CD14-positive monocyte (primary cell): ENCODE results near the gene MICALL2. TPM values are rescaled to one million over a fixed set of nuclear protein-coding genes. Genes with fewer than 3 reads are reported as not detected.

ENCODE experiments used
- DNase-seq, 3 donors: peaks; one replicate each; pipeline ENCODE4 v3.0.0-alpha.2; 2011 to 2022
- H2AFZ ChIP-seq: 2 replicates; pipeline ENCODE4 v1.6.0; 2012; ENCODE audit warnings: mild to moderate bottlenecking, low read depth, low read length, inconsistent platforms; ENCODE audit not compliant: insufficient read depth, poor library complexity, severe bottlenecking
- H3K27ac ChIP-seq, 2 donors: 1 replicate in 1 of 2; 2 replicates in 1 of 2; pipeline ENCODE4 v1.5.1; 2012 to 2013; ENCODE audit warnings: low read length in 2 of 2, control low read depth in 1 of 2, inconsistent platforms in 1 of 2, low read depth in 1 of 2, mild to moderate bottlenecking in 1 of 2
- H3K27me3 ChIP-seq, 2 donors: one replicate each; pipeline versions ENCODE4 v1.6.0 to v1.6.1; 2011 to 2013; ENCODE audit warnings: low read length in 2 of 2; ENCODE audit not compliant: control insufficient read depth in 2 of 2, insufficient read depth in 2 of 2
- H3K36me3 ChIP-seq, 2 donors: replicated peaks in 1 of 2; 1 replicate in 1 of 2; 2 replicates in 1 of 2; pipeline versions ENCODE4 v1.5.1 to v1.6.1; 2012 to 2013; ENCODE audit warnings: low read length in 2 of 2, control low read depth in 1 of 2, inconsistent platforms in 1 of 2, mild to moderate bottlenecking in 1 of 2; ENCODE audit not compliant: insufficient read depth in 2 of 2, control insufficient read depth in 1 of 2
- H3K4me1 ChIP-seq, 2 donors: 1 replicate in 1 of 2; 2 replicates in 1 of 2; pipeline versions ENCODE4 v1.5.1 to v1.6.1; 2012 to 2013; ENCODE audit warnings: low read length in 2 of 2, control low read depth in 1 of 2, inconsistent platforms in 1 of 2, mild to moderate bottlenecking in 1 of 2, moderate library complexity in 1 of 2; ENCODE audit not compliant: insufficient read depth in 2 of 2, control insufficient read depth in 1 of 2
- H3K4me2 ChIP-seq: replicated peaks from 2 replicates; pipeline ENCODE3; 2012; ENCODE audit warnings: low read length, moderate library complexity, mild to moderate bottlenecking; ENCODE audit not compliant: poor library complexity, severe bottlenecking; ENCODE audit errors: extremely low read depth
- H3K4me3 ChIP-seq, 3 experiments: fragments of 200-600 bp in 1 of 3; sonication (generic) in 1 of 3; replicated peaks in 1 of 3; 1 replicate in 2 of 3; 2 replicates in 1 of 3; pipeline ENCODE4 v1.5.1; 2011 to 2013; ENCODE audit warnings: low read length in 3 of 3, mild to moderate bottlenecking in 3 of 3, control low read depth in 2 of 3, low read depth in 2 of 3, inconsistent platforms in 1 of 3, moderate library complexity in 1 of 3
- H3K79me2 ChIP-seq: 2 replicates; pipeline ENCODE4 v1.6.0; 2012; ENCODE audit warnings: mild to moderate bottlenecking, control low read depth, inconsistent platforms, low read length, moderate library complexity; ENCODE audit not compliant: insufficient read depth
- H3K9ac ChIP-seq: 2 replicates; pipeline ENCODE4 v1.6.0; 2017; ENCODE audit warnings: low read length, mild to moderate bottlenecking; ENCODE audit not compliant: insufficient read depth, poor library complexity, severe bottlenecking
- H3K9me3 ChIP-seq, 2 donors: replicated peaks in 1 of 2; 1 replicate in 1 of 2; 2 replicates in 1 of 2; pipeline versions ENCODE4 v1.5.1 to v1.6.1; 2012 to 2013; ENCODE audit warnings: low read length in 2 of 2, control low read depth in 1 of 2; ENCODE audit not compliant: control insufficient read depth in 1 of 2, insufficient read depth in 1 of 2
- H4K20me1 ChIP-seq: 2 replicates; pipeline ENCODE4 v1.6.0; 2012; ENCODE audit warnings: mild to moderate bottlenecking, low read length, control low read depth, moderate library complexity; ENCODE audit not compliant: insufficient read depth
- H3K27ac Mint-ChIP-seq, 7 donors: one replicate each; pipeline ENCODE4 v1.8.0; 2020; ENCODE audit warnings: mild to moderate bottlenecking in 7 of 7, mixed read lengths in 7 of 7, moderate library complexity in 6 of 7, inconsistent platforms in 2 of 7
- H3K27me3 Mint-ChIP-seq, 3 donors: one replicate each; pipeline ENCODE4 v1.8.0; 2021 to 2022; ENCODE audit warnings: low read depth in 3 of 3, mild to moderate bottlenecking in 3 of 3, mixed read lengths in 3 of 3, moderate library complexity in 3 of 3, inconsistent platforms in 1 of 3
- H3K36me3 Mint-ChIP-seq, 2 donors: one replicate each; pipeline ENCODE4 v1.8.0; 2020; ENCODE audit warnings: mixed read lengths in 2 of 2, inconsistent platforms in 1 of 2, mild to moderate bottlenecking in 1 of 2
- H3K4me1 Mint-ChIP-seq: one replicate; pipeline ENCODE4 v1.8.0; 2020; ENCODE audit warnings: mild to moderate bottlenecking, mixed read lengths
- H3K4me3 Mint-ChIP-seq, 2 donors: one replicate each; pipeline ENCODE4 v1.8.0; 2020; ENCODE audit warnings: mild to moderate bottlenecking in 2 of 2, mixed read lengths in 2 of 2, moderate library complexity in 1 of 2
- H3K9me3 Mint-ChIP-seq, 7 donors: one replicate each; pipeline ENCODE4 v1.8.0; 2020 to 2022; ENCODE audit warnings: mixed read lengths in 7 of 7, mild to moderate bottlenecking in 6 of 7, moderate library complexity in 6 of 7, inconsistent platforms in 2 of 7
- WGBS: methylation state at CpG from one replicate; pipeline ENCODE4 v1.1.5; 2013; ENCODE audit warnings: missing lambda C conversion rate; ENCODE audit not compliant: insufficient coverage; 5-methylcytosine and 5-hydroxymethylcytosine counted together
- intact Hi-C, 2 donors: fragments of 100-400 bp; cut with micrococcal nuclease; formaldehyde crosslinking; loops; one replicate each; pipeline versions ENCODE4 v1.15.0 to v1.15.1; 2023
- polyA plus RNA-seq, 3 donors: library from polyadenylated mRNA; depleted of rRNA in 1 of 3; unstranded in 2 of 3; stranded (reverse) in 1 of 3; fragments of 300-500 nt in 2 of 3; fragments of >200 nt in 1 of 3; fragmentation: Illumina TruSeq in 2 of 3; gene quantifications; 1 replicate in 2 of 3; 2 replicates in 1 of 3; pipeline ENCODE4 v1.2.3, GENCODE V29; 2012 to 2021
- TF ChIP-seq, protein P1 (sequence below): fragments of 200-600 bp; IDR thresholded peaks from one replicate; pipeline ENCODE4 v1.8.0; 2022; ENCODE audit warnings: antibody characterized with exemption, mild to moderate bottlenecking

Gene MICALL2
- polyA plus RNA-seq, 3 donors = 0.14 to 7.2 (median 0.72) TPM

DNA sequence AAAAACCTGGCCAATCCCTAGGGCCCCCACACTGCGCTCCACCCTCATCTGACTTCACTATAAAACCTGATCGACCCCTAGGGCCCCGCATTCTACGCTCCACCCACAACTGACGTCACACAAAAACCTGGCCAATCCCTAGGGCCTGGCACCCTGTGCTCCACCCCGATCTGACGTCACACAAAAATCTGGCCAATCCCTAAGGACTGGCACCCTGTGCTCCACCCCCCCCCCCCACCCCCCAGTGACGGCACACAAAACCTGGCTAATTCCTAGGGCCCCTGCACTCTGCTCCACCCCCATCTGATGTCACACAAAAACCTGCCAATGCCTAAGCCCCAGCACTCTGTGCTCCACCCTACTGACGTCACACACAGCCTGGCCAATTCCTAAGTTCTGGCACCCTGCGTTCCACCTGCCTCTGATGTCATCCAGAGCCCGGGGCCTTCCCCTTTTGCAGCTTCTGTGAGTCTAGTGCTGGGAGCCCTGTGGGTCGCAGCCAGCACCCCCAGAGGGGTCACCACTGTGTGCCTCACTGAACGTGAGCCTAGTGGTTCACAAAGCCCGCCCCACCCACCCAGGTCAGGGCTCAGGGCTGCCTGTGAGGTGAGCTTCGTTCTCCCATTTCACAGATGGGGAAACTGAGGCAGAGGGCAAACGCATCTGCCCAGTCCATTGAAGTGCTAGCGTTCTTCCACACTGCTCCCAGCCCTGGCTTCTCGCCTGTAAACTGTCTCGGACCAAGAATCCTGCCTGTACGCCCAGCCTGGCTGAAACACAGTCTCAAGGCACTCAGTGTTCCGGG lies 40.6 kb downstream of the MICALL2 start:
- Mint-ChIP-seq H3K4me1 (peaks cover 10% of the 10 kb centered on the region), H3K9me3 (peaks cover 0 to 6% (median 3%) of the 10 kb centered on the region in 7 donors), H3K36me3 (no peaks in the 10 kb centered on the region), H3K4me3 (no peak overlapping the region), H3K27me3 (peaks cover 20 to 28% (median 21%) of the 10 kb centered on the region in 3 donors), H3K27ac (peak overlapping the region in 1 of 7 donors; percentile 66)
- H3K4me2 ChIP-seq = no peak overlapping the region
- H3K9me3 ChIP-seq = no peaks in the 10 kb centered on the region
- no peak overlapping the region for H3K4me3 ChIP-seq
- intact Hi-C loops = loop anchor here in 1 of 2 donors (5.0 to 10.0 kb wide), 2 partner anchors 49 to 194 kb away; no protein-coding TSS in a partner anchor
- H3K9ac ChIP-seq = no peak overlapping the region
- H3K27ac ChIP-seq = no peak overlapping the region
- peak in 2 of 3 donors; percentile 6 to 65 for DNase-seq
- H3K36me3 ChIP-seq = no peaks in the 10 kb centered on the region
- no peaks in the 10 kb centered on the region for H3K79me2 ChIP-seq
- TF ChIP-seq, protein P1, sequence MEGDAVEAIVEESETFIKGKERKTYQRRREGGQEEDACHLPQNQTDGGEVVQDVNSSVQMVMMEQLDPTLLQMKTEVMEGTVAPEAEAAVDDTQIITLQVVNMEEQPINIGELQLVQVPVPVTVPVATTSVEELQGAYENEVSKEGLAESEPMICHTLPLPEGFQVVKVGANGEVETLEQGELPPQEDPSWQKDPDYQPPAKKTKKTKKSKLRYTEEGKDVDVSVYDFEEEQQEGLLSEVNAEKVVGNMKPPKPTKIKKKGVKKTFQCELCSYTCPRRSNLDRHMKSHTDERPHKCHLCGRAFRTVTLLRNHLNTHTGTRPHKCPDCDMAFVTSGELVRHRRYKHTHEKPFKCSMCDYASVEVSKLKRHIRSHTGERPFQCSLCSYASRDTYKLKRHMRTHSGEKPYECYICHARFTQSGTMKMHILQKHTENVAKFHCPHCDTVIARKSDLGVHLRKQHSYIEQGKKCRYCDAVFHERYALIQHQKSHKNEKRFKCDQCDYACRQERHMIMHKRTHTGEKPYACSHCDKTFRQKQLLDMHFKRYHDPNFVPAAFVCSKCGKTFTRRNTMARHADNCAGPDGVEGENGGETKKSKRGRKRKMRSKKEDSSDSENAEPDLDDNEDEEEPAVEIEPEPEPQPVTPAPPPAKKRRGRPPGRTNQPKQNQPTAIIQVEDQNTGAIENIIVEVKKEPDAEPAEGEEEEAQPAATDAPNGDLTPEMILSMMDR = no peak
- no peaks in the 10 kb centered on the region for H4K20me1 ChIP-seq
- peaks cover 0 to 3% of the 10 kb centered on the region in 2 donors for H3K4me1 ChIP-seq
- WGBS = 83% methylated on average over 16 of the region's 21 CpGs
- H3K27me3 ChIP-seq = peaks cover 0 to 7% of the 10 kb centered on the region in 2 donors
- H2AFZ ChIP-seq = no peak overlapping the region

DNA sequence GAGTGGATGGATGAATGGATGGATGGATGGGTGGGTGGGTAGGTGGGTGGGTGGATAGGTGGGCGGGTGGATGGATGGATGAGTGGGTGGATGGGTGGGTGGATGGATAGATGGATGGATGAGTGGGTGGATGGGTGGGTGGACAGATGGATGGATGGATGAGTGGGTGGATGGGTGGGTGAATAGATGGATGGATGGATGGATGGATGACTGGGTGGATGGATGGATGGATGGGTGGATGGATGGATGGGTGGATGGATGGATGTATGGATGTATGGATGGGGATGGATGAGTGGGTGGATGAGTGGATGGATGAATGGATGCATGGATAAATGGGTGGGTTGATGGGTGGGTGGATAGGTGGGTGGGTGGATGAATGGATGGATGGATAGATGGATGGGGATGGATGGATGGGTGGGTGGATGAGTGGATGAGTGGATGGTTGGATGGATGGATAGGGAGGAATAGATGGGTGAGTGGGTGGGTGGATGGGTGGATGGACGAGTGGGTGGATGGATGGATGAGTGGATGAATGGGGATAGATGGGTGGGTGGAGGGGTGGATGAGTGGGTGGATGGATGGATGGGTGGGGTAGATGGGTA lies 43.8 kb downstream of the MICALL2 start:
- H3K79me2 ChIP-seq = no peaks in the 10 kb centered on the region
- H3K27ac ChIP-seq = no peak overlapping the region
- peaks cover 11 to 21% (median 17%) of the 10 kb centered on the region in 3 donors for H3K27me3 Mint-ChIP-seq
- H3K4me3 Mint-ChIP-seq = no peak overlapping the region
- no peak overlapping the region for H3K9ac ChIP-seq
- TF ChIP-seq, protein P1 = no peak
- no peak overlapping the region for H3K4me3 ChIP-seq
- H3K9me3 ChIP-seq = no peaks in the 10 kb centered on the region
- H3K9me3 Mint-ChIP-seq = peaks cover 0 to 8% (median 3%) of the 10 kb centered on the region in 7 donors
- no peak overlapping the region for H2AFZ ChIP-seq
- H3K4me1 Mint-ChIP-seq = peaks cover 14% of the 10 kb centered on the region
- peaks cover 10 to 11% of the 10 kb centered on the region in 2 donors for H3K4me1 ChIP-seq
- intact Hi-C loops = loop anchor here in 1 of 2 donors (5.0 to 10.0 kb wide), 2 partner anchors 52 to 191 kb away; no protein-coding TSS in a partner anchor
- WGBS = 94% methylated on average over 2 of the region's 2 CpGs
- no peaks in the 10 kb centered on the region for H3K36me3 Mint-ChIP-seq
- no peak for DNase-seq
- no peak overlapping the region for H3K27ac Mint-ChIP-seq
- H3K36me3 ChIP-seq = no peaks in the 10 kb centered on the region
- peaks cover 0 to 5% of the 10 kb centered on the region in 2 donors for H3K27me3 ChIP-seq
- H3K4me2 ChIP-seq = no peak overlapping the region
- H4K20me1 ChIP-seq = no peaks in the 10 kb centered on the region
